NCI-H128 (cell line): ENCODE measurements around the gene EDIL3.

Experiments used
- DNase-seq: peaks from one replicate; lab custom pipeline; 2025; ENCODE audit not compliant: unreplicated experiment; lab: John Stamatoyannopoulos, UW

Gene EDIL3, protein sequence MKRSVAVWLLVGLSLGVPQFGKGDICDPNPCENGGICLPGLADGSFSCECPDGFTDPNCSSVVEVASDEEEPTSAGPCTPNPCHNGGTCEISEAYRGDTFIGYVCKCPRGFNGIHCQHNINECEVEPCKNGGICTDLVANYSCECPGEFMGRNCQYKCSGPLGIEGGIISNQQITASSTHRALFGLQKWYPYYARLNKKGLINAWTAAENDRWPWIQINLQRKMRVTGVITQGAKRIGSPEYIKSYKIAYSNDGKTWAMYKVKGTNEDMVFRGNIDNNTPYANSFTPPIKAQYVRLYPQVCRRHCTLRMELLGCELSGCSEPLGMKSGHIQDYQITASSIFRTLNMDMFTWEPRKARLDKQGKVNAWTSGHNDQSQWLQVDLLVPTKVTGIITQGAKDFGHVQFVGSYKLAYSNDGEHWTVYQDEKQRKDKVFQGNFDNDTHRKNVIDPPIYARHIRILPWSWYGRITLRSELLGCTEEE

DNA sequence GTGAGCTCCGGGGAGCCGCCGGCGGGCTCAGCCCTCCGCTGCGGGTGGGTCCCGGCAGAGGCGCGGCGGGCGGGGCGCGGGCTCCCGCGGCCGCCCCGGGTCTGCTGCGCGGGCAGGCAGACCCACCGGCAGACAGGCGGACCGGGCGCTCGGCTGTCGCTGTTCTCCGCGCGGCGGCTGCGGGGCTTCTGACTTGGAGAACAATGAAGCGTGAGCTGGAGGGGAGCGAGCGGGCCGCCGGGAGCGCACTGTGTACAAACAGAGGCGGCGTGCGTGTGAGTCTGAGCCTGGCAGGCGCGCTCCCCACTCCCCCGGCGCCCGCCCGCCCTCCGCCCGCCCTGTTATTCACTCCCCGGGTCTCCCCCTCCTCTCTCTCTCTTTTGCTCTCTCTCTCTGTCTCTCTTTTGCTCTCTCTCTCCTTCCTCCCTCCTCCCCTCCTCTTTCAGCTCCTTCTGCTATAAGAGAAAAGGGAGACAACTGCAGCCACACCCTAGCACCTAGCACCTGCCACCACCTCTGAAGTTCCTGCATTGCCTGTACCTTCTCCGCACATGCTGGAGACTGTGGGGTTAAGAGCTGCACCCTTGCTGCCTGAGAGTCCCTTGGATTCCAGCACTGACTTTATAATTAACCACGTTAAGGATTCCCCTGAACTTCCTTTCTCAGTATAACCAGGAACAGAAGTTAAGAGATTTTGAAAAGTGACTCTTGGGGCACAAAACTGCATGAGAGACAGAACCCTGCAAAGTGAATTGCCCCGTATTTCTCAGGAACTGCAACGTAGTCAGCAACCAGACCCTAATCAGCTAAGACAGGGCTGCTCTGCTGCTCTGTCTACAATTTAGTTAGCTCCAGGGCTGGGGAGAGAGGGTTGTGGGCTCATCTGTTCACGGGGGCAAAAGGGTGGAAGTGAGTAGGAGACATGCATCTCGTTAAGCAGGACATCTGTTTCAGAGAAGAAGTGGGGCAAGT, at the start of gene EDIL3:
EDIL3 (minus strand) TSS at position 277 of the 972 bp plus-strand sequence. CDS start 506 bp downstream, outside the sequence.
- no peak for DNase-seq

DNA sequence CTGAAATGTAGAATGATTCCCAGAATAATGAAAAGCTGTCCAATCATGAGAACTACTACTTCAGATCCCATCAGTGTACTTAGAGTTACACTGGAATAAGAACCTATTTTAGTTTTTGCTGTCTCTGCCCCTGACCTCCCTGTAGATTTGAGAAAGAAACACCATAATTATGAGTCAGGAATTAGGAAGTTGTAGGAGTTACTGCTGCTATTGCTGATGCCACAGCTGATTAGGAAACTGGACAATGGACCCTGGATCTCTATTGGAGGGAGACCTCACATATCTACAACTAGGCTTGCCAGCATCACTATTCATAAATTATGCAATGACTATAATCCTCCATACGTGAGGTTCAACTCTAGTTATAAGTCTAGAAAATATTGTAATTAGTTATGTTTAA, 48.8 kb upstream of the EDIL3 start:
- DNase-seq: no peak

DNA sequence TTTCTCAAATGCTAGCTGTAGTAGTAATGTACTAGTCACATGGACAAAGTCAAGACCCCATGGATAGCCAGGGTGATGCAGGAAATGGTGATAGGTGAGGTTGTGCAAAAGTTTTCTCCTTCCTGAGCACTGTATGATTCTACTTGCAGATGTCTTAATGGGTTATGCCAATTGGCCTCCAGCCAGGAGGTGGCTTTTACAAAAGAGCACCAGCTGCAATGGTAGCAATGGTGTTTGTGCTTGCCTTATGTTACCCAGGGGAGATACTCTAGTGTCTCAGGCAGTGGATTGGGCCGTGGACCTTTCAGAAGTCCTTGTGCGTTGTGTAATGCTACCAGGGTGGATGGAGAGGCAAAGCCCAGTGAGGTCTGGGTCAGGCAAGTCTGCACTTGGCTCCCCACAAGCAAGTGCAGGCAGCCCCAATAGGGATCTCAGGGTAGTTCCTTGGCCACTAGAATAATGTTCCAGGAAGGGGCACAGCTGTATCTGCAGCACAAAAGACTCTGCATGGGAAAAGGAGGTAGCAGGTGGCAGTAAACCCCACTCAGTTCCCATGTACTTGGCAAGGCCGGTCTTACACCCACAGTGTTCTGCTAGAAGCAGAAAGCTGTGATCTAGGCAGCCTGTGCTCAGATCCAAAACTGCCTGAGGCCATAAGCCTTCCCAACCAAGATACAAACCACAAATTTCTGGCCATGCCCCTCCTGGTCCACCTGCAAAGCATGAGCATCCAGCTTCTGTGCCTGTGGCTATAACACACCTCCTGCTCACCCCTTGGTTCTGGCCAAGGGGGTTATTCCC, 46.4 kb upstream of the EDIL3 start:
- no peak for DNase-seq

DNA sequence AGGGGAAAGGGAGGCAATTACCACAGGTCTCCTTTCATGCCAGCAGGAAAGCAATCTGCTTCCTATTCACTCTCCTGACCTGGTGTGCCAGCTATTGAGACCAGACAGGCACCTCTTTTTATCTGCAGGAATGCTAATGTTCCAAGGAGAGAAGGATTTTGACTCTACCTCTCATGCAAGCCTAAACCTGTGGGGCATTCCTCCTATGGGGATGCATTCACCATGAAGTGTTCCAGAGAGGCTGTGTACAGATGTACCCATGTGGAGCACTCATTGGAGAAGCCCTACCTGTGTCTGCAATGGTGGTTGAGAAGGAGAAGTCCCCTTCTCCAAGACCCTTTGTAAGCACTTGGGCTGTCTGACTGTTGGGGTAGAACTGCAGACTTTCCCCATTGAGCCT, 45.4 kb upstream of the EDIL3 start:
- no peak for DNase-seq

DNA sequence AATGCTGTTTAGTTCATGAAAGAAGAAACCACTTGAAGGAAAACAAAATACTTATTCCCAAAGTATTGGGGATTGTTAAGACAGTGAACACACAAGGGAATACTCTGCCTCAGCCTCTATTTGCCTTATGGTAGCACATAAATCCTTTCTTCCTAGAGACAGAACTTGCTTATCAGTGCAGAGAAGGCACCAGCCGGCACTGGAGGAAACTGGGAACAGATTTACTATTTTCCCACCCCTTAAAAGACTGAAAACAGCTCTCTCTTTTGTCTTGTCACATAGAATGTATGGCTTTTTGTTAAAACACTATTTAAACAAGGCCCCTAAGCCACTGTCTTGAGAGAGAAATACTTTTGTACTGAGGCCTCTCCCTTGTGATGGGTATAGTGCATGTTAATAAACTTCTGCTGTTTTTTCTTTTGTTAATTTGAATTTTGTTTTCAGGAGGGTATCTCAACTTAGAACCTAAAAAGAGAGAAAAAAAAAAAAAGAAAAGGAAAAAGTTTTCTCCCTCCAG, 40.7 kb upstream of the EDIL3 start:
- no peak for DNase-seq

DNA sequence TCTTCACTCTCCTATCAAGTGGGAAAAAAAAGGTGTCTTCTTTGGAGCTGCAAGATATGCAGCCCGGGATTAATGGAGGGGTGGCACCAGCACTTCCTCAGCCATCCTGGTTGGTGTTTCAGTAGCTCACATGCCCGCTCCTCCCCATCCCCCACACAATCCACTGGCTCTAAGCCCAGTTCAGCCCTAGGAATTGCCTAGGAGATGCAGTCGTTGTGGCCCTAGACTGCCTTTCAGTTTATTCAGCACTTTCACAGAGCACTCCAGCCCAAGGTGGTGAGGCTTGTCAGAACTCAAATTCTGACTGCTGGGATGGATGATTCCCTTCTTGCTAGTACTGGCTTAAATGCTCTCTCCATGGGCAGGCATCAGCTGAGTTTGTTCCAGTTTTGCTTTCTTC, 35.1 kb upstream of the EDIL3 start:
- DNase-seq: no peak

DNA sequence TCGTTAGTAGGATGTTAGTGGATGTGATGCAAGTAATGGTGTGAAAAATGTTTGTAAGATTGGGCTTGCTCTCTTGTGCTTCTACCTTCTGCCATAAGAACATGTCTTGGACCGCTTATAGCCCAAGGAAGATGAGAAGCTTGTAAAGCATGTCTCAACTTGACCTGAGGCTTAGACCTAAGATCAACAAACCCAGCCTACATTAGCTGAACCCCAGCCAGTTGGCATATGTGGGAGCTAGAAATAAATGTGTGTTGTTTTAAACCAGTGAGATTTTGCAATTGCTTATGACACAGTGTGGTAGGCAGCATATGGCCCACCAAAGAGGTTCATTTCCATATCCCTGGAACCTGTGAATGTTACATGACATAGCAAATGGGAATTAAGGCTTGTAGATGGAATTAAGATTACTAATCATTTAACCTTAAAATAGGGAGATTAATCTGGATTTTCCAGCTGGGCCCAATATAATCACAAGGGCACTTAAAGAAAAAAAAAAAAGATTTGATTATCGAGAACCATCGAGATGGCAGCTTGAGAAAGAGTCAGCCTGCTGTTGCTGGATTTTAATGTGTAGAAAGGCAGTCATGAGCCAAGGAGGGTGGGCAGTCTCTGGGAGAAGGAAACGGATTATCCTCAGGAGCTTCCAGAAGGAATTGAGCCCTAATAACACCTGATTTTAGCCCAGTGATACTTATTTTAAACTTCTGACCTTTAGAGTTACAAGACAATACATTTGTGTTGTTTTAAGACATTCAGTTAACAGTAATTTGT, 27.3 kb upstream of the EDIL3 start:
- no peak for DNase-seq

DNA sequence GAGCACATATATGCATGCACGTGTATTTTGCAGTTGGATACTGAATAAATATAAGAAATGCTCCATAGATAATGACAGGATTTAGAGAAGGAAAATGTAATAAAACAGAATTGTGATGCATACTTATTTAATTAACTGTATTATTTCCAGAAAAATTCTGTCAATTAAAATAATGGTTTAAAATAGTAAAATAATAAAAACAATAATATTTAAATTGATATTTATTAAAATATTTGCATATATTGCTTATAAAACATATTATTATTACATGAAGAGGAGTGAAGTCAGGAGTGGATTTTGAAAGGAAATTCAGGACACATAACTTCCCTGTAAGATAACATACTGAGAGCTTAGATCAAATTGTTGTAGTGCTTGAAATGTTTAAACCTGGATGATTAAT, 21.4 kb upstream of the EDIL3 start:
- DNase-seq: no peak

DNA sequence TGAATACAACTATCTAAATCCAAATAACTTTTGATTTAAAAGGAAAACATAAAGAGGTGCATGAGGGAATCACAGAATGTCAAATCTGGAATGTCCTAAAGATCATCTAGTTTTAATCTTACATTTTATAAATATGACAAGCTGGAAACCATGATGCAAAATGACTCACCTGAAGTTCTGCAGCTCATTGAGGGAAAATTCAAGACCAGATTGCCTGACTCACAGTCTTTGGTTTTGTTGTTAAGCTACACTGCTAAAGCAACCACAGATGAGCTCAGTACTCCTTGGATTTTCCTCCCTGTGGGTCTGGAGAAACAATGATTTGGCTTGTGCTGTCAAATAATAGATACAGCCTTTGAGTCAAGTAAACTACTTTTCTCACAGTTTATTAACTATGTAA, 19.1 kb upstream of the EDIL3 start:
- DNase-seq: no peak

DNA sequence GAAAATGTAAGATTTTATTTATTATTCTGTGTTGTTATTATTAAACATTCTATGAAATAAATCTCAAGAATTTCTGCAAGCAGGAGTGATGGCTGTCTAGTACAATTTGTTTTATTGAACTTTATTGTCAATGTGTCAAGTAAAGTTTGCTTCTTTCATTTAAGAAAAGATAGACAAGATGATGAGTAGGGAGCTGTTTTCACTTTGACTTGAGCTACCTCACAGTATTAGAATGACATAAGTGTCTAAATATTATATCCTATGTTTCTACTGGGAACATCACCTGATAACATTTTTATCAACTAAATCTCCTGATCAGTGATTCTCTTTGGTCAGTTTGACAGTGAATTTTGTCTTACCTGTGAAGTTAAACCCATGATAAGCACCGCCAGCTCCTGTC, 12.7 kb upstream of the EDIL3 start:
- DNase-seq: no peak

DNA sequence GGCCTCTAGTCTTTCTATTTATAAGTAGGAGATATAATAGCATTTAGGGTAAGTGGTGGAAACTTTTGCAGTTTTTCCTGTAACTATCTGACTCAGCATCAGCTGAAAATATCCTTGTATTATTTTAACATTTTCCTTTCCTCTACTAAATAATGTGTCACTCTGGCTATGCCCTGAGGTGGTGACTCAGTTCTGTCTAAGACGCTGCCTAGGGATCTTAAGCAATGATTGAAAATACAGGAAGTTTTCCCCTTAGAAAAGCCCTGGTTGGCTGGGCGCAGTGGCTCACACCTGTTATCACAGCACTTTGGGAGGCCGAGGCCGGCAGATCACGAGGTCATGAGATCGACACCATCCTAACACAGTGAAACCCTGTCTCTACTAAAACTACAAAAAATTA, 9.3 kb upstream of the EDIL3 start:
- DNase-seq: no peak

DNA sequence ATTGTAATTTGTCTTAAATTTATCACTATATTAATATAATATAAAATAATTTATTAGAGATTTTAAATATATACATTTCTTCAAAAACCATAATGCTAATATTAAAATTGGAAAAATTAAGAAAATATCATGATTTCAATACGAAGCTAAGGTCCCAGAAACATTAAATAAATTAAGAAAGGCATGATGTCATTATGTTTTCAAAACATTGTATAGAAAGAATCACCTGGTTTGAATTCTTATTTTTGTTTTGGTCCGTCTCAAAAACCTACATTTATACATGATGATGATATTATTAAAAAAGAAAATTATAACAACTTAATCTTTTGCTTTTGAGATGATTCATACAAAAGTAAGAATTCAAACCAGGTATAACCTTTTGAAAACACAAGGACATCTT, 8.2 kb upstream of the EDIL3 start:
- DNase-seq: no peak

DNA sequence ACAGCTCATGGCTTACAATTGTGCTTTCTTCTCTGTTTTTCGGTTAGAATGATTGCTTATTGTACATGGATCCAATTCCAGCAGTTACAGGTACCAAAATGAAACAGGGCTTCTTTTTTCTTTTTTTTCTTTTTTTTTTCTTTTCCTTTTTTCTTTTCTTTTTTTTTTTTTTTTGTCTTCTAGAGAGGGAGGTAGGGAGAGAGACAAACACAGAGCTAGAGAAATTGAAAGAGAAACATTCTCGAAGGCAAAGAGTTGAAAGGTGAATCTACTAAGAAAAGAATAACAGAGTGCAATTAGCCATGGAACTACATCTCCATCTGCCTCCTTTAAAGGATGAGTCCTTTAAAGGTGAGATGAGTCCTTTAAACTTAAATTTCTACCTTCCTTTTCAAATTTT, 1.0 kb upstream of the EDIL3 start:
- DNase-seq: no peak

DNA sequence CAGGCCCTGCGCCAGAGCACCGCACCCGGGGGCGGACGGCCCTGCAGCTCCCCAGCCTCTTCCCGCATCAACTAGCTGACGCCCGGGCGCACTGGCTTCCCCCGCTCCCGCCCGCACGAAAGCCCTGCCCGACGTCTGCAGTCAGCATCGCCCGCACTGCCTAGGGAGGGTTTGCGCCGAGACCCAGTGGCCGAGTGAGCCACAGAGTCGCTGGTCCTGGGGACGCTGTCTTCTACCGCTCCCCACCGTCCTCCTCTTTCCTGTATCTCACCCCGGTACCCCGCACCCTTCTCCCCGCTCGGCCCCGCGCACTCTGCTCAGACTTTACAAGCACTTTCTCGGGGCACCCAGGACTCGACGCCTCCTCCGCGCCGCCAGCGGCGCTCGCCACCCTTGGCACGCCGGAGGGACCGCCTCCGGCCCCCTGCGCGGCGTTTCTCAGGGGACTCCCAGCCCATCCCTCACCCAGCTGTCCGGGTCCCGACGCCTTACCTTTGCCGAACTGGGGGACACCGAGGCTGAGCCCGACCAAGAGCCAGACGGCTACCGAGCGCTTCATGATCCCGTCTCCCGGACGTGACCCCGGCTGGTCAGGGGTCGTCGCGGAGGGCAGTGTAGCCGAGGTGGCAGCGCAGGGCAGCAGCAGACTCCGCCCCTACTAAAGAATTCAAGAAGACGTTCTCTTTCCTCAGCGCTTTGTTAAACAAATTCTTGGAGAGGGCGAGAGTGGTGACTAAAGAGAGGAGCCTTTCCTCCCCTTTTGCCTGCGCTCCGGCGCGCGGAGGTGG, 670 bp downstream of the EDIL3 start:
- no peak for DNase-seq

DNA sequence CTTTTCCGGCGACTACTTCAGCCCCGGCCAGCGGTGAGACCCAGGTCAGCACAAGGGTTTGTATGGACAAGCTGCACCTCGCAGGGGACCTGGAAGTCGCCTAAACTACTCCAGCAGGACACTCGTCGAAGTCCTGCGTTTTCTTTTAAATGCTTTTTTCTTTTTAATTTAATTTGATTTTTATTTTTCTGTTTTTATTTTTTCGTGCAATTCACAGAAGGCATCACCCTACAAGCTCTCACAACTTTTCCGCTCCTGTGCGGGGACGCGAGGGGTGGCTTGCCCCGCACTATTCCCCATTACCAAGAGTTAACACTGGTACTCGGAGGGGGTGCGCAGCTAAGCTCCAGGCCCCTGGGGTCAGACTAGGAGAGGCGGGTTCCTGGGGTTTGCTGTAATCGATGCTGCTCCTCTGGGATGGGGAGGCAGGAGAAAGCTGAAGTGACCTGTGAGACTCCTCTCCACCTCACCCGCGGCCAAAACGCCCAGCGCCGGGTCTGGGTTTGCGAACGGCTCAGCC, 1.3 kb downstream of the EDIL3 start:
- no peak for DNase-seq

DNA sequence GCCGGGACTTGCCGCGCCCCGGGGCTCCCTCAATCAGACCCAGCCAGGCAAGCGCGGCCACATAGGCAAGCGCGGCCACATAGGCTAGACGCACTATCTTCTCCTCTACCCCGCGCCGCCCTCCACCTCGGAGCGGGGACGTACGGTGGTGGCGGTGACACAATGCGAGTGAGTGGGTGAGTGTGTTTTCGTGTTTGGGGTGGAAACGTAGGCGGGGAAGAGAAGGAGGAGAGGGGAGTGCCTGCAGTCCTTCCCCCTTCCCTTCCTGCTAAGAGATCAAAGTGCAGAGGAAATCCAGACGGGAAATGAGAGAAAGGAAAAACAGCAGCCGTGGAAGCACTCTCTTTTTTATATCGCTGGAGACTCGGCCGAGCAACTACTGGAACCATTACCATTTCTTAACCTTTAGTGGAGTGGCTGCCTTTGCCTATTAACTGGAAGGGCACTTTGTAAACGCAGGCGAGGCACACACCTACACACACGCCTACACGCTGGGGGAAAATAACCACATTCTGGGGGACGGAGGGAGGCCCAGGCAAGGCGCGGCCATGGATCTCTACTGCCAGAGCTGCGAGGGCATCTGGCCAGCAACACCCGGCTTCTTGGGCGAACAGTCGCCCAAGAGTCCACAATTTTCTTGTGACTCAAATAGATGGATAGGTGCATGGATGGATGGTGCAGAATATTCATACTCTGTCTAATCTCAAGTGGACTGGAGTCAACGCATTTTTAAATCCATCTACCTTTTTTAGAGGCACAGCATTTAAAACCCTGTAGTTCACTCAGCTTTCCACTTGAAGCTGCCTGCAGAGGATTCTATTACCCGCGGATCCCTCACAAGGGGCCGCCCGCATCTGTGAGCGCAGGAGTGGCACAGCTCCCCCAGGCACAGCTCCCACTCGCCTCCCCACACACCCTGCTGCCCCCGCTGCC, 2.1 kb downstream of the EDIL3 start:
- DNase-seq: no peak

DNA sequence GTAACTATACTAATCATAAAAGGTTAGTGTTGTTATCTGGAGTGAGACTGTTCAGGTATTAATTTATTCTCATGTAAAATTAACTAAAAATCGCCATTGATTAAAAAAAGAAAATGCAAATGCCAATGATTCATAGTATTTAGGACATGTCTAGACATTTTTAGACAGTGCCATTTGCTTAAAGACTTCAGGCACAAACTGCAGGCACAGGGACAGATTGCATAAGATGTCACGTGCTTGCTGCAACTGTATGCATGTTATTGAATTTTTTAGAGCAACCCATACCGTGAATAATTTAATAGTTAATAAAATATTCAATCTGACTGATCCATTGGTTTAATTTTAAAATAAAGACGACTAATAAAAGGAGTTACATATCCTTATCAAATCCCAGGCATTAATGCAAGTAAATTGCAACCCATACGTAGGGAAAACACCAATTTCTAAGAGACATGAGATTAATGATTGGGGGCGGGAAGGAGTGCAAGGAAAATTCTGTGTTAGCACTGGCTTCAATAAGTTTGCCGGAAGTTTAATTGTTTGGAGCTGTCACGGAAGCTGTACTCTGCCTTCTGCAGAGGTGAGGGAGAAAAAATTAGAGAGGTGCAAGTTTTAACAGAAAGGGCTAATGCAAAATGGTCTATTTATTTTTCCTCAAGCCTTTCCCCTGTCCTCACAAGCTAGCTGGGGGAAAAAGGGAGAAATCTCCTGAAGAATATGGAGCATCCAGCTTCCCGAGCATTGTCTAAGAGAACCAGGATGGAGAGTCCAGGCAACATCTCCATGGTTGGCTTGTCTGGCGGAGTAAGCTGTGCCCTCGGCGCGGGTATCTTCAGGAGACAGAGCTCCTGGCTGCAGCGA, 2.9 kb downstream of the EDIL3 start:
- DNase-seq: no peak
